Femur (tissue), 1 donor: ENCODE data around the gene ATP5PO.

ENCODE experiments used
- DNase-seq: peaks from one replicate; pipeline ENCODE4 v3.0.0-alpha.2; 2017

ATP5PO gene, protein sequence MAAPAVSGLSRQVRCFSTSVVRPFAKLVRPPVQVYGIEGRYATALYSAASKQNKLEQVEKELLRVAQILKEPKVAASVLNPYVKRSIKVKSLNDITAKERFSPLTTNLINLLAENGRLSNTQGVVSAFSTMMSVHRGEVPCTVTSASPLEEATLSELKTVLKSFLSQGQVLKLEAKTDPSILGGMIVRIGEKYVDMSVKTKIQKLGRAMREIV

DNA sequence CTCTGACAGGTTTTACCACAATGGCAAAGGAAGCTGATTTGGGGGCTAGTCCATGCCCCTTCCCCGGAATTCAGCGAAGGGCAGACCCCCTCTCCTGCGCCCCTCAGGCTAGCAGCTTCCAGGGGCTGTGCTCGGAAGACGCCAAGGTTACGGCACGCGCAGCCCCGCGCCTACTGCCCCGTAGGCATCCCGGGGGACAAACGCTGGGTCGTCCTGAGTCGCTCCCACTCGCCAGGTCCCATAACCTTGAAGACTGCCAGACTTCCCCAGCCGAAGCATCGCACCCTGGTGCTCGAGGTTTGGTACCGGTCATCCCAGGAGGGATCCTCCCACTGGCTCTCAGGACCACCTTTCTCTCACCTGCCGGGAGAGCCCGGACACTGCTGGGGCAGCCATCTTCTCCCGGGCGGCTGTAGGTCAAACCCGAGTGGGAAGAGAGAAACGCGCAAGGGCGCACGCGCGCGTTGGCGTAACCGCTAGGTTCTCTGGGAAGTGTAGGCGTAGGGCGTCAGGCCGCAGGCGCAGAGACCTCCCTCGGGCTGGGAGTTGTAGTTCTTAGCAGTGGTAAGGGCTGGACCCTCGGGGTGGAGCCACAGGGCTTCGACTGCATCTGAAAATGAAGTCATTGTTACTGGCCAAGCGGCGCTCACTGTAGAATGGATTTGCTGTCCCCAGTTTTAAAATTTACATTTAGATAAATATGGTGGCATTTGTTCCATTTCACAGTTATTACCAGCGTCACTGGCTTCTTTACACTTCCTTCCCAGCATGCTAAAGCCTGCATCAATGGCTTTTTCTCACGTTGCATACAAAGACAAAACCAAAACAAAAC, at the start of gene ATP5PO:
Gene ATP5PO (minus strand): TSS at position 437 of the 832 bp plus-strand sequence. CDS start 41 bp downstream, at position 396.
- DNase-seq, result peak; percentile 99

DNA sequence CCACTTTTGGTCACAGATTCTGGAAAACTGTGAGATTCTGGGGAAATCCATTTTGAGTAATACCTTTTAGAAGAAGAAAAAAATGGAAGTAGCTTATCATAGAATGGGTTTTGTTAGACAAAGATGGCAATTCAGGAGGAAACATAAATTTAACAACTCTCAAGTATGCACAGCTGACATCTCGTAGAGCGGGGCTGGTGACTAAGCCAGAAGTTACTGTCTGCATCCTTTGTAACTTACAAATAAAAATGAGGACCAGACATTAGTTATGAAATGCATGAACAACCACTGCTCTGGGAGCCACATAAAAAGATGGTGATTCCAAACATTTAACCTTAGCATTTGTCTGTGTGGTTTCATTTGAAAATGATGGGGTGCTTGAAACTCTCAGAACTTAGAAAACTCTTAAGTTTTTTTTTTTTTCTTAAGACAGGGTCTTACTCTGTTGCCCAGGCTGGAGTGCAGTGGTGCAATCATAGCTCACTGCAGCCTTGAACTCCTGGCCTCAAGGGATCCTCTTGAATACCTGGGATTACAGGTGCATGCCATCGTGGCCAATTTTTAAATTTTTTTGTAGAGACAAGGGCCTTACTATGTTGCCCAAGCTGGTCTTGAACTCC, 49.2 kb upstream of the ATP5PO start:
- no peak for DNase-seq

DNA sequence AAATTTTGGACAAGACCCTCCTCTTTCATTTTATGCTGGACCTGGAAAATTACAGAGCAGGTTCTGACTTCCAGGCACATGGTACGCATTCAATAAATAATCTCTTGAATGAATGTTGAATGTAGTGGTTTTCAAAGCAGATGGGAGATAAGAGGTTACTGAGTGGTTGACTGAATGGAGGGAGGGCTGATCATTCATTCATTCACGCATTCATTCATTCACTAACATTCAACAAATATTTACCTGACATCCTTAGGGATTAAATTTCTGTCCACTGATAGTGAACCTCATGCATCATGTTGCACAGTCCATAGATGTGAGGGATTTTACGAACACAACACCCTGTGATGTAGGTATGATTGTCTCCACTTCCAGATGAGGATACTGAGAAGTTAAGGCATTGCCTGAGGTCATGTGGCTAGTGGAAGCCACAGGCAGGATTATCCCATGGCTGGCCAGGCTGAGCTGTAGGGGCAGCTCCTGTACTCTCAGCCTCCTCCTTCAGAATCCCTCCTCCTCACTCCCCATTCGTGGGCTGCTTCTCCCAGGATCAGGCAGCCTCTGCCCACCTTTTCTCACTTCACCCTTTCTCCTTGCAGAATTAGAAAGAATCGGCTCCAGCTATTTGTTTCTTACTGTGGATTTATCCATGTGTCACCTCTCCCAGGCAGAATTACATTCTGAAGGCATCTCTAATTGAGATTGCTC, 48.4 kb upstream of the ATP5PO start:
- no peak for DNase-seq

DNA sequence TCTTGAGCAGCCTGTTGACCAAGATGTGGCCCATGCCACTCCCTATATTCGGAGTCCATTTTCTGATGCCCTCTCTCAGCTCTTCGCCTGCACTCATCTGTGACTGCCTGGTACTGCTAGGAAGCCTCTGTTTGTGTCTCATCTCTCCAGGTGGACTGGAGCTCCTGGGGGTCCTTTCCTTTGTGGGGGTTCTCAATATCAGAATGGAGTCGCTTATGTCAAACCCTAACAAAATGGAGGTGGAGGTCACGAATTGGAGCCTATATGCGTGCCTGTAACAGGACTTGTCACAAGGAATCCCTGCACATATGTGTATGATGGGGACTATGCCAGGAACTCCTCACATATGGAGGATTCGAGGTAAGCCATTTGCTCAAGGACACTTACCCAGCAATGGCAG, 46.7 kb upstream of the ATP5PO start:
- no peak for DNase-seq

DNA sequence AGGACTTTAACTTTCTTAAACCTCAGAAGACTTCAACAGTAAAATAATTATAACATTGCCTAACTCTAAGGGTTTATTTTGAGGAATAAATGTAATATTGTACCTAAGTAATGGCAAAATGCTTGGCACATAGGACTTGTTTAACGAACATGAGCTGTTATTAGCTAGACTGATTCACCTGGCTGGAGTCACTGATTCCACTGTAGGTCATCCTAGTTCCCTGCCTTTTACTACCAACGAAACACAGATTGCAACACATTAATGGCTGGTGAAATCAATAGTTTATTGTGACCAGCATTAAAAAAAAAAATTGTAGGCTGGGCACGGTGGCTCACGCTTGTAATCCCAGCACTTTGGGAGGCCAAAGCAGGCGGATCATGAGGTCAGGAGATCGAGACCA, 45.5 kb upstream of the ATP5PO start:
- no peak for DNase-seq

DNA sequence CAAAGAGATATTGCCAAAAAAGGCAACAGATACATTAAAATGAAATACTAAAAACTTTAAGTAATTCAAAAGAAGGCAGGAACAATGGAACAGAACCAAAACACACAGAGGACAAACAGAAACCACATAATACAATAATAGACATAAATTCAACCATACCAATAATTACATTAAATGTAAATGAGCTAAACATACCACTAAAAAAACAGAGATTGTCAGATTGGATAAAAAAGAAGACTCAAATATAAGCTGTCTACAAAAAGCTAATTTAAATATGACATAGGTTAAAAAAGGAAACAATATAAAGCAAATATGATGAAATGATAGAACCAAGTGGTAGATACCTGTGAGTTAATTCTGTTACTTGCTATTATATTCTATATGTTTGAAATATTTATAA, 44.1 kb upstream of the ATP5PO start:
- DNase-seq, result no peak

DNA sequence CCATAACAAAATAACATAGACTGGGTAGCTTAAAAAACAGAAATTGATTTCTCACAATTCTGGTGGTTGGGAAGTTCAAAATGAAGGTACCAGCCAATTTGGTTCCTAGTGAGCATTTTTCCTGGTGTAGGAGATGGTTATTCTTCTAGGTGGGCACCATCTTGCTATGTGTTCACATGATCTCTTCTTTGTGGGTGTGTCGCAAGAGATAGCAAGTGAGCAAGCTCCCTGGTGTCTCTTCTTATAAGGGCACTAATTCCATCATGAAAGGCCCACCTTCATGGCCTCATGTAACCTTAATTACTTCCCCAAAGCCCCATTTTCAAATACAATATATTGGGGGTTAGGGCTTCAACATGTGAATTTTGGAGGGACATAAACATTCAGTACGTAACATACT, 38.8 kb upstream of the ATP5PO start:
- DNase-seq, result no peak

DNA sequence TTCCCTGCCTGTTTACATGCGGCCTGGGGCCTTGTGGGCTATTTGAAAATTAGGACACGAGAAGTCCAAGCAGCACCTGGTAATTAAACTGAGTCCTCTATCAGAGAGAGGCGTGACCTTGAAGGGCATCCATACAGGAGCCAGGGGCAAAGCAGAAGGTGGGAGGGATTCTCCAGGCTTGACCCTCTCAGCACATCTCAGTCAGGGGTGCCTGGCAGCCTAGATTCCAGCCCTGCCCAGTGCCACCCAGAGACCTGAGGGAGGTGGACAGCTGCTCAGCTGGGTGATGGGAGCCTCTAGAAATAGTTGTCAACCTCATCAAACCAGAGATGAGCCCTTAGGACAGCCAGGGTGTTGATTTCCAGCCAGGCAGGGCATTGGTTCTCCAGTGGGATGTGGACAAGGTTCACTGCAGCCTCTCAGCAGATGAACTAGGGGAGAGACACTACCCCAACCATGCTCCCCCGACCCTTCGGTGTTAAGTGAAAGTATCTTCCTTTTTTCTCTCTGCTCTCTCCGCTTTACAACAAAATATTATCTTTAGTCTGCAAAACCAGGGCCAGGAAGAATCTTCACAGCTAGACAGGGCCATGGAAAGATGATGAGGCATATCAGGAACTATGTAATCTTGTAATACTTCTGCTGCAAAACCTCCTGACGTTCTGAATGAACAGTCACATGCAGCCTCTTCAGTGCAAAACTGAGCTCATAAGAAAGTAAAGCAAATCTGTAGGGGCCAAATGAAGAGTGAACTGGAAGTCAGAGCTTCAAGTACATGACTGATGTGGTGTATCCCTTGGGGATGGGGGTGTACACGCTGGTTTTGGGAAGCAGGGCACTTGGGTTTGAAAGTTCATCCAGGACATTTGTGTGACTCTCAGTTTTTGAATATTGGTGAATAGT, 35.9 kb upstream of the ATP5PO start:
- DNase-seq, result no peak

DNA sequence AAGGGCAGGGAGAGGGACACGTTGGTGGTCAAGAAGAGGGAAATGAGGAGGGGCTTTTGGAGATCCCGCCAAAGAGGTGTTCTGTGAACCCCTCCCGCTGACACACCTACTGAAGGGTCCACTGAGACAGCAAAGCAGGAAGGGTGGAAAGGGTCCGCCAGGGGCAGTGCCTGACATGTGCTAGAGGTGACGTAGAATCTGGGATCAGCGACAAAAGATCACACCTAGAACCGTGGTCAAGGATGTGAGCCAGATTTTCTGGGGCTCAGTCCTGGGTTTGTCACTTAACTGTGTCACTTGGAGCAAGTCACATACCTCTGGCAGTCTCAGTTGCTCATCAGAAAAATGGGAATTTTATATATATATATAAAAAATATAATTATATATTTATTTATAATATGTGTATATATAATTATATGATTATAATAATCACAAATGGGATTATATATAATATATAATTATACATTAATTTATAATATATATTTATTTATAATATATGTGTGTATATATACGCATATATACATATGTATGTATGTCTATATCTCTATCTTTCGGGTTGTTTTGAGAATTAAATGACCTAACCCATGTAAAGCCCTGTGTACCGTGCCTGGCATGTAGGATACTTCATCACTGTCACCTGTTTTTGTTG, 35.0 kb upstream of the ATP5PO start:
- no peak for DNase-seq

DNA sequence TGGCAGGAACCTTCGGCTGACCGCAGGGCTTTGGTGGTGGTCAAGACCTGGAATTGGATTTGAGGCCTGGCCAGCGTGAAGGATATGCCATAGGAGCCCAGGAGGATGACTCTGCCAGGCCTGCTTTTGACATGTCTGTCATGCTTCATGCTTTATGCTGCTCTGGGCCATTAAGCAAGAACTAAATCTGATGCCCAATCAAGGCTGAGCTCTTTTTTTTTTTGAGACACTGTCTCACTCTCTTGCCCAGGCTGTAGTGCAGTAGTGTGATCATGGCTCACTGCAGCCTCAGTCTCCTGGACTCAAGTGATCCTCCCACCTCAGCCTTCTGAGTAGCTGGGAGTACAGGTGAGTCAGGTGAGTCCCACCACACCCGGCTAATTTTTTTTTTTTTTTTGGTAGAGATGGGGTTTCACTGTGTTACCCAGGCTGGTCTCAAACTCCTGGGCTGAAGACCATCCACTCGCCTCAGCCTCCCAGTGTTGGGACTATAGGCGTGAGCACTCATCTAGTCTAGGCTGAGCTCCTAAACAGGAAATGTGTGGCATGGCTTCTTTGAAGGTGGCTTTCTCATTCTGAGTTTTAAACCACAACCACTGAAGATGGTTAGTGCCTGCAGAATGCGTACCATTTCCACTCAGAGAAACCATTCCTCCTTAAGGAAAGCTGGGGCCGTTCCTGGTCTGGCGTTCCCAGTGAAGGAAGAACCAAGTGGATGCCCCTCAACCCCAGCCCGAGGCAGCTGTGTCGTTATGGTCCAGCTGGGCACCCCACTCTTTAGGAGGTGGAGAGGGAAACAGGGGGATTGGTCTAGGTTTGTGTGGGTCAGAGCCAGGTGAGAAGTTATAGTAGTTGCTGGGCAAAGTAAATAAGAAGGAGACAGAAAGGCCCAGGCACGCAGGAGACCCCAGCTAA, 34.2 kb upstream of the ATP5PO start:
- no peak for DNase-seq

DNA sequence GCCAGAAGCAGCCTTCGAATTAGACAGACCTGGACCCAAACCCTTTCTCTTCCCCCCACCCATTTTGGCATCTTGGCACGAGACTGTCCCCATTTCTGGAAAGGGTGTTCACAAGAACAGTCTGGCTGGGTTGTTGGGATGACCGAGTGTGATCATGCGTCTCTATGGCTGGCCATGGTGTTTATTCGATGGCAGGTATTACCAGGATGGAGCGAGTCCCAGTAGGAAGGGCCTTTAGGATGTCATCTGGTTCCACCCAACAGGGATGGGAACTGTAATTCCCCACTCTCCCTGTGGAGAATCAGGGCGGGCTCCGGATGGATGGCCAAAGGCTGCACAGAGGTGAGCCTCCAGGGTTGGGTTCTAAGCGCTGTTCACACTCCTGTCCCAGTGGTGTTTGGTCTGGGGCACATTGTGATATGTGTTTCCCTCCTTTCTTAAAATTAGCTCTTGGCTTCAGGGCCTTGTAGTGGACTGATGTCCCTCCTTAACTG, 33.4 kb upstream of the ATP5PO start:
- no peak for DNase-seq

DNA sequence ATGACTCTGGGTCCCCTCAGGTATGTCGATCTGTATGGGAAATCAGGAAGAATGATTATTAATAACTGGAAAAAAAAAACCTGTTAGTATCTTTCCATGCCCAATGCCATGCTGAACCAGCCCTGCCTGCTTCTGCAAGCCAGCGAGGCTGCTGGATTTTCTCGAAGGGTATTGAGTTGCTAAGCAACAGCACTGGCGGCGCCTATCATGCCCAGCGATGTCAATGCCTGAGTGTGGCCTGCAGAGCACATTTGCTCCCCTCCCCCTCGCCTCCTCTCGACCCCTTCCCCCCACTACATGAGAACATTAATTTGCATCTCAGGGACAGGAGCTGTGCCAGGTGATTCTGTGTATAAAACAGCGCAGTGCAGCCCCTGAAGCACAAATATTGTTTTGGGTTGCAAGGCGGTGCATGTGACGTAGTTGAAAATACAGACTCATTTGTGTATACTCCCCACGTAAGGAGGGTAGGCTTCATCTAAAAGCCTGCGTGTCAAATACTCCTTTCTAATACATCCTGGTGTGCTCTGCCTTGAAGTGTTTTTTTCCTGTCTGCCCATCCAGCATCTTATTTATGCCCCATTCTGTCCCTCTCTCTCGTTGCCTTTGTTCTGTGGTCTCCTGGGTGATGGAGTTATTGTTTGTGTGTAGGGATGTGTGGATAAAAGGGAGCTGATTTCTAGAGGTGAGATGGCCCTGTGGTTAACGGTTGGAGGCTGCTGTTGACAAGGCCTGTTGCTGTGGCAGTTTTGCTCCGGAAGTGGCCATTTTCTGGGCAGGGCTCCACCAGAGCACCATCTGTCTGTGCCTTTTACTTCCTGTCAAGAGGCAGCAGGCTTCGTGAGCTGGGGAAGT, 32.7 kb upstream of the ATP5PO start:
- DNase-seq, result peak; percentile 55

DNA sequence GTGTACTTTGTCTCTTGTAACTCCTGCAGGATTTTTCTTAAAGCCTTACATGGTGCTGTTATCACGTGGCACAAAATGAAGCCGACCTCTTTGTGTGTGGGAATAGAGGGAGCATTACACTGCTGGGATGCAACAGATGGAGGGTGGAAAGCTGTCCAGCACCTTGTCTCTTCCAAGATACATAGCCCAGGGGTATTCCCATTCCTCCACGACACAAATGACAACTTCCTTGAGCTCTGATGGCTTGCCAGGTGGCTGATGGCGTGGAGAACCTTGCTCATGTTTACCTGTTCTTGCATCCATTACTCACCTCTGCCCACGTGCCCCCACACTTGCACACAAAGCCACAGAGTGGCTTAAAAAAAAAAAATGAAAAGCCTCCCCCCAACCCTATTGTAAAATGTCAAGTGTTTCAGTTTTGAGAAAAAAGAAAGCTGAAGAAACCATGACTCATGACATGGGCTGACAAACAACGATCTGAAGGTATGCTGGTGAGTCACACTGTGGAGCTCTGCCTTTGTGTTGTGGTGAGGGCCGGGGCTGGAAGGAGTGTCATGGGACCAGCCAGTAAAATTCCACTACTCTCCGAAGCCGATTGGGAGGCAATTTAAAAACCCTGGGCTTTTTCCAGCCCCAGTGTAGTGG, 32.0 kb upstream of the ATP5PO start:
- DNase-seq, result peak; percentile 74

DNA sequence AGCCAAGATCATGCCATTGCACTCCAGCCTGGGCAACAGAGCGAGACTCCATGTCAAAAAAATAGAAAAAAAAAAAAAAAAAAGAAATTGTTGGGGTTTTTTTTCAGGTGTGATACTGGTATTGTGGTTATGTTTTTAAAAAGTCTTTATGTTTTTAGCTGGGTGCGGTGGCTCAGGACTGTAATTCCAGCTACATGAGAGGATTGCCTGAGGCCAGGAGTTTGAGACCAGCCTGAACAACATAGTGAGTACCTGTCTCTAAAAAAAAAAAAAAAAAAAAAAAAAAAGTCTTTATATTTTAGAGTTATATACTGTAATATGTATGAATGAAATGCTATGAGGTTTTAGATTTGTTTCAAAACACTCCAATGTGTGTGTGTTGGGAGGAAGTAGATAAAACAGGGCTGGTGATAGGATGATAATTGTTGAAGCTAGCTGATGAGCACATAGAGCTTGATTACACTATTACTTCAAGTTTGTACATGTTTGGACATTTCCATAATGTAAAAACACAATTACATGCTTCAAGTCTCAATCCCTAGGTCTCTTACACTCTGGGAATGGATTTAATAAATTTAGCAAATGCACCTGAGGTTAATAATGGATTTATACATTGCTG, 30.2 kb upstream of the ATP5PO start:
- no peak for DNase-seq

DNA sequence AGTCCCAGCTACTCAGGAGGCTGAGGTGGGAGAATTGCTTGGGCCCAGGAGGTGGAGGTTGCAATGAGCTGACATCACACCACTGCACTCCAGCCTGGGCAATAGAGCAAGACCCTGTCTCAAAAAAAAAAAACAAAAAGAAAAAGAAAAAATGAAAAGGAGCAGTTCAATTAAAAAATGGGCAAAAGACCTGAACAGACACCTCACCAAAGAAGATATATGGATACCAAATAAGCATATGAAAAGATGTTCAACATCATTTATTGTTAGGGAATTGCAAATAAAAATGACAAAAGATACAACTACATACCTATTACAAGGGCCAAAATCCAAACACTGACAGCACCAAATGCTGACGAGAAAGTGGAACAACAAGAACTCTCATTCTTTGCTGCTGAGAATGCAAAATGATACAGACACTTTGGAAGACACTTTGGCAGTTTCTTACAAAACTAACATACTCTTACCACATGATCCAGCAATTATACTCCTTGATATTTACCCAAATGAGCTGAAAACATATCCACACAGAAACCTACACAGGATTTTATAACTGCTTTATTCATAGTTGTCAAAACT, 28.7 kb upstream of the ATP5PO start:
- DNase-seq, result no peak

DNA sequence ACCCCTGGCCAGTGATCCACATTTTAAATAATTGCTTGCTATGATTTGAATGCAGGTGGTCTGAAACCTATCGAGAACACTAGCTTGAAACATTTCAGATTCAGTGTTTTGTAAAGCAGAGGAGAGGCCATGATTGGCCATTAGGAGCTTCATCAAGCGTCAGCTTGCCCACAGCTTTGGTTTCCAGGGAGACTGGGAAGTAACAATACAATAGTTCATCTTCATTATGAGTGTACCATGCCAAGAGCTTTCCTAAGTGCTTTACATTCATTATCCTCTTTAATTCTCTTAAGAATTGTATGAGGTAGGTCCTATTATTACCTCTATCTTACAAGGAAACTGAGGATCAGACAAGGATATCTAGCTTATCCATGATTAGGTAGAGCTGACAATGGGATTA, 27.7 kb upstream of the ATP5PO start:
- no peak for DNase-seq

DNA sequence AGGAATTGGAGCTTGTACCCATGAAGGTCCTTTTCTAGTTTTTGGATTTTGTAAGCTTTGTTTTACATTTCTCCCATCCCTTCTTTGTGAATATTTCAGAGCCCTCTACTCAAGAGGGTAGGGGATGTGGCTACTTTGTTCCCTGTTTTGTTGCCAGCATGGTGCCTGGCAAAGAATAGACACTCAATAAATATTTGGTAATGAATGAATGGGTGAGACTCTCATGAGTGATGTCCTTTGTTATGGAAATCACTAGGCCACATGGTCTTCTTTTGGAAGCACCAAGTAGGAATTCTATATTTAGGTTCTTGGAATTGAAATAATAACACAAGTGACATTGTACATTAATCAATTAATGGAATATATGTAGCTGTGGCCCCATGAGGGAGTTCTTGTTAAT, 26.8 kb upstream of the ATP5PO start:
- no peak for DNase-seq

DNA sequence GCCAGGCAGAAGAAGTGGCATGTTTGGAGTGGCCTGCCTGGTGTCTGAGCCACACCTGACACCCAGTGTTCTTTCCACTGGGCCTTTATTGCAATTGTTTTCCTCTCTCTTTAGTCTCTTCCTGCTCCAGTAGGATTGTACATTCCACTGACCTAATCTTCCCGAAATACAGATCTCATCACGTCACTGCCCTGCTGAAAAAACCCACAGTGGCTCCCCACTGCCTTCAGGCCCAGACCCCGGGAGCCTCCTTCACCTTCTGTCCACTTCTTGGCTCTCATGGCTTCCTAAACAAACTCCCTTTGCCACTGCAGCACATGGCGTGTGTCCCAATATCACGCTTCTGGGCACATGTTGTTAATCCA, 25.3 kb upstream of the ATP5PO start:
- DNase-seq, result no peak
